Neutrophil (primary cell): Measurements from ENCODE around the gene INCENP.

ENCODE experiments used
- H3K27ac ChIP-seq: fragments of 200-600 bp; sonication (generic); 2 replicates; pipeline ENCODE4 v1.5.1; 2016; ENCODE audit warnings: mild to moderate bottlenecking, moderate library complexity
- H3K27me3 ChIP-seq: fragments of 200-600 bp; sonication (generic); 2 replicates; pipeline ENCODE4 v1.6.0; 2016; ENCODE audit warnings: mild to moderate bottlenecking
- H3K36me3 ChIP-seq: fragments of 200-600 bp; sonication (generic); 2 replicates; pipeline ENCODE4 v1.5.1; 2017
- H3K4me1 ChIP-seq, 2 experiments: fragments of 200-600 bp in 1 of 2; sonication (generic) in 1 of 2; 1 replicate in 1 of 2; 2 replicates in 1 of 2; pipeline versions ENCODE4 v1.5.1 to v1.6.1; 2013 to 2016; ENCODE audit warnings: low read depth in 1 of 2, low read length in 1 of 2, mild to moderate bottlenecking in 1 of 2, moderate library complexity in 1 of 2; ENCODE audit not compliant: control insufficient read depth in 1 of 2, insufficient read depth in 1 of 2
- H3K4me3 ChIP-seq, 2 experiments: fragments of 200-600 bp in 1 of 2; sonication (generic) in 1 of 2; 1 replicate in 1 of 2; 2 replicates in 1 of 2; pipeline ENCODE4 v1.5.1; 2013 to 2016; ENCODE audit warnings: low read depth in 1 of 2, low read length in 1 of 2, mild to moderate bottlenecking in 1 of 2, moderate library complexity in 1 of 2
- H3K9me3 ChIP-seq: fragments of 200-600 bp; sonication (generic); 2 replicates; pipeline ENCODE4 v1.5.1; 2016
- TF ChIP-seq, protein P1 (sequence below): fragments of 200-600 bp; sonication (generic); IDR thresholded peaks from 2 replicates; pipeline ENCODE4 v1.5.1; 2016; ENCODE audit warnings: antibody characterized with exemption

Gene INCENP

DNA sequence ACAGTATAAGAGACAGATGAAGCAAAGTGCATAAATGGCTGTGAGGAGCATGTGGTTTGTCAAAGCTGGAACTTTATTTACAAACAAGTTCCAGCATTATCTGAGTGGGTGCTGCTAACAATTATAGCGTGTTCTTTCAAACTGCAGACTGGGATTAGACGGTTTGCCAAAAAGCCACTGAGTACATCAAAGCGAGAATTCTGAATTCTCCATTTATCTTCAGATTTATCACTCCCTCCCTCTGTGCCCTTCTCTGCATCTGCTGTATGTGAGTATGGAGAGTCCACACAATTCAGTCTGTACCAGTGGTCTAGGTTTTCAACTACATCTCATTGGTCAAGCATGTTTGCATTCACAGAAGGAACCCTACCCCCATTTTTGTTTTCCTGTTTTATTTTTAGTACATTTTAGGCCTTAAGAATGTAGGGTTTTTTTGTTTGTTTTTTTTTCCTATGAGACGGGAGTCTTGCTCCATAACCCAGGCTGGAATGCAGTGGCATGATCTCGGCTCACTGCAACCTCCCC is 18.1 kb upstream of the INCENP start:
- H3K4me3 ChIP-seq: no peak overlapping the region
- H3K36me3 ChIP-seq: no peaks in the 10 kb centered on the region
- no peaks in the 10 kb centered on the region for H3K9me3 ChIP-seq
- H3K27me3 ChIP-seq: peaks cover 52% of the 10 kb centered on the region
- H3K4me1 ChIP-seq: peaks cover 0 to 9% of the 10 kb centered on the region in 2 experiments
- TF ChIP-seq, protein P1, sequence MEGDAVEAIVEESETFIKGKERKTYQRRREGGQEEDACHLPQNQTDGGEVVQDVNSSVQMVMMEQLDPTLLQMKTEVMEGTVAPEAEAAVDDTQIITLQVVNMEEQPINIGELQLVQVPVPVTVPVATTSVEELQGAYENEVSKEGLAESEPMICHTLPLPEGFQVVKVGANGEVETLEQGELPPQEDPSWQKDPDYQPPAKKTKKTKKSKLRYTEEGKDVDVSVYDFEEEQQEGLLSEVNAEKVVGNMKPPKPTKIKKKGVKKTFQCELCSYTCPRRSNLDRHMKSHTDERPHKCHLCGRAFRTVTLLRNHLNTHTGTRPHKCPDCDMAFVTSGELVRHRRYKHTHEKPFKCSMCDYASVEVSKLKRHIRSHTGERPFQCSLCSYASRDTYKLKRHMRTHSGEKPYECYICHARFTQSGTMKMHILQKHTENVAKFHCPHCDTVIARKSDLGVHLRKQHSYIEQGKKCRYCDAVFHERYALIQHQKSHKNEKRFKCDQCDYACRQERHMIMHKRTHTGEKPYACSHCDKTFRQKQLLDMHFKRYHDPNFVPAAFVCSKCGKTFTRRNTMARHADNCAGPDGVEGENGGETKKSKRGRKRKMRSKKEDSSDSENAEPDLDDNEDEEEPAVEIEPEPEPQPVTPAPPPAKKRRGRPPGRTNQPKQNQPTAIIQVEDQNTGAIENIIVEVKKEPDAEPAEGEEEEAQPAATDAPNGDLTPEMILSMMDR: no peak
- H3K27ac ChIP-seq: no peak overlapping the region

DNA sequence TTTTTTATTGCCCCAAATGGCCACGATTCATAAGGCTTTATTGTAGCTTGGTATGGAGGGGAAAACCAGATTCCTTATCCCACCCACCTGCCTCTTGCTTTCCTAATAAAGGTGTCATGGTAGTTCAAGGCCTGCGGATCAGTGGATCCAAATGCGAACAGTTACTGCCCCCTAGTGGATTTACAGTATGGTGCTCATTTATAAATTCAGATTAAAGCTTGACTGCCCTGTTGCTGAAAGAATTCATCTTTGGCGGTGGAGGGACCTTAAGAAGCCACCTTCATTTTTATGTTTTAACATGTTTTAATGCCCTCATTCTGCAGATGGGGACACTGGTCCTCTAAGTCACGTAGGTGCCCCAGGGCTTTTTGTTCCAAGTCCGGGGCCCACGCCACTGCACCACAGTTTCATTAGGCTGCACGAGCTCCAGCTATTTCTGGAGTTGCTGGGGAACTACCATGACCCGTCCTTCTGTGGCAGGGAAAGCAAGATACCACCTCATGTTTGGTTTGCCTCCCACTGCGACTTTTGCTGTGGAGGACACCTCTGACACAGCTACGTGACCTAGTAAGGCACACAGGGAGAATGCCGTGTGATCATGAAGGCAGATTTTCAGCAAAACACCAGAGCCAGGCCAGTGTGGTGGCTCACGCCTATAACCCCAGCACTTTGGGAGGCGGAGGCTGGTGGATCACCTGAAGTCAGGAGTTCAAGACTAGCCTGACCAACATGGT is 15.6 kb upstream of the INCENP start:
- H3K27ac ChIP-seq: no peak overlapping the region
- H3K4me3 ChIP-seq: no peak overlapping the region
- H3K27me3 ChIP-seq: peaks cover 50% of the 10 kb centered on the region
- H3K36me3 ChIP-seq: no peaks in the 10 kb centered on the region
- TF ChIP-seq, protein P1: peak; percentile 70
- H3K9me3 ChIP-seq: no peaks in the 10 kb centered on the region
- H3K4me1 ChIP-seq: peaks cover 0 to 14% of the 10 kb centered on the region in 2 experiments

DNA sequence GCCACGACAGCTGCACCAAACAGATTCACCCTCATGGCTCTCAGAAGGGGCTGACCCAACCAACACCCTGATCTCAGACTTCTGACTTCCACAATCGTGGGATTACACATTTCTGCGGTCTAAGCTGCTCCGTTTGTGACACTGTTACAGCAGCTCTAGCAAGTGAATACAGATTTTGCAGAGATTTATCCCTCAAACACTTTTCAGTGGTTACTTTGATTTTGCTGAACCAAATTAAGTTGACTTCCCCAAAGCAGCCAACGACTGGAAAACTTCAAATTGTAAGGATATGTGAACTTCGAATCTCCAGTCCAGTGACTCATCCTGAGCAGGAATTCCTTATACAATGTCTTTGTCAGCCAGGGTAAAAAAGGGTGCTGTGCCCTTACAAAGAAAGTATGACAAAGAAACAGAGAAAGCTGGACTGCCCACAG is 14.8 kb upstream of the INCENP start:
- TF ChIP-seq, protein P1: no peak
- H3K4me3 ChIP-seq: no peak overlapping the region
- H3K4me1 ChIP-seq: peaks cover 0 to 14% of the 10 kb centered on the region in 2 experiments
- no peak overlapping the region for H3K27ac ChIP-seq
- H3K27me3 ChIP-seq: peaks cover 45% of the 10 kb centered on the region
- no peaks in the 10 kb centered on the region for H3K9me3 ChIP-seq
- H3K36me3 ChIP-seq: no peaks in the 10 kb centered on the region

DNA sequence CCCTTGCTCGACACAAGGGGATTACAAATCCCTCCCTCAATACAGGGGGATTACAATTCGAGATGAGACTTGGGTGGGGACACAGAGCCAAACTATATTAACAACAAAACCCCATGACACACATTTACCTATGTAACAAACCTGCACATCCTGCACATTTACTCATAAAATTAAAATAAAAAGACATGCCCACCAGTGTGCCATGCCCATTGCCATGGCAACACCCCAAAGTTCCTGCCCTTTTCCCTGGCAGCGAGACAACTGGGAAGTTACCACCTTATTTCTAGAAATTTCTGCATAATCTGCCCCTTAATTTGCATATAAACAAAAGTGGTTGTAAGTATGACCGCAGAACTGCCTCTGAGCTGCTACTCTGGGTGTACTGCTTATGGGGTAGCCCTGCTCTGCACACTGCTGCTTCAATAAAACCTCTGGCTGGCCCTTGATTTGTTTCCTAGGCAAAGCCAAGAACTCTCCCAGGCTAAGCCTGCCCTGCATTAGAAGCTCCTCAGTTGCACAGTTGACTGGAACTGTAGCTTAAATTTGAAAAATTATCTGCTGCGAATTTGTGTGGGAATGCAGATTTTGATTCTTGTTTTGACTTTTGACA is 8.6 kb upstream of the INCENP start:
- no peaks in the 10 kb centered on the region for H3K9me3 ChIP-seq
- no peaks in the 10 kb centered on the region for H3K36me3 ChIP-seq
- peaks cover 11% of the 10 kb centered on the region for H3K27me3 ChIP-seq
- H3K27ac ChIP-seq: no peak overlapping the region
- no peak overlapping the region for H3K4me3 ChIP-seq
- peaks cover 0 to 5% of the 10 kb centered on the region in 2 experiments for H3K4me1 ChIP-seq
- TF ChIP-seq, protein P1: no peak

DNA sequence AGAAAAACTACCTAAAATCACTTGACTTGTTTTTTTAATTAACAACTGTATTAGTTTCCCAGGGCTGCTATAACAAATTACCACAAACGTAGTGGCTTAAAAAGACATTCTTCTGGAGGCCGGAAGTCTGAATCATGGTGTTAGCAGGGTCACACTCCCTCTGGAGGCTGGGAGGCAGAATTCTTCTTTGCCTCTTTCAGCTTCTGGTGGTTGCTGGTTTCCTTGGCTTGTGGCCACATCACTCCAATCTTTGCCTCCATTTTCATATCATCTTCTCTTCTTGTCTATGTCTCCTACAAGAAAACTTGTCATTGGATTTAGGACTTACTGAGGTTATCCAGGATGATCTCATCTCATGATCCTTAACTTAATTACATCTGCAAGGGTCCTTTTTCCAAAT is 7.4 kb upstream of the INCENP start:
- H3K9me3 ChIP-seq: no peaks in the 10 kb centered on the region
- peaks cover 0 to 5% of the 10 kb centered on the region in 2 experiments for H3K4me1 ChIP-seq
- H3K27me3 ChIP-seq: peaks cover 5% of the 10 kb centered on the region
- H3K36me3 ChIP-seq: no peaks in the 10 kb centered on the region
- no peak overlapping the region for H3K27ac ChIP-seq
- TF ChIP-seq, protein P1: no peak
- no peak overlapping the region for H3K4me3 ChIP-seq
